IPS DF 6.9 (cell line): Measurements from ENCODE around the gene HEG1.

ENCODE experiments used
- DNase-seq: peaks from one replicate; pipeline ENCODE4 v3.0.0-alpha.2; 2013; ENCODE audit warnings: low read depth, low spot score
- H3K27ac ChIP-seq: one replicate; pipeline ENCODE4 v1.5.1; 2013; ENCODE audit warnings: low read length, control low read depth
- H3K27me3 ChIP-seq: 2 replicates; pipeline ENCODE4 v1.6.1; 2013; ENCODE audit warnings: mild to moderate bottlenecking, low read length; ENCODE audit not compliant: control insufficient read depth, insufficient read depth
- H3K36me3 ChIP-seq: 2 replicates; pipeline ENCODE4 v1.6.1; 2013; ENCODE audit warnings: low read length; ENCODE audit not compliant: control insufficient read depth, insufficient read depth
- H3K4me1 ChIP-seq: 2 replicates; pipeline ENCODE4 v1.6.1; 2013; ENCODE audit warnings: low read length; ENCODE audit not compliant: control insufficient read depth, insufficient read depth
- H3K4me3 ChIP-seq: 2 replicates; pipeline ENCODE4 v1.5.1; 2013; ENCODE audit warnings: mild to moderate bottlenecking, low read length
- H3K9me3 ChIP-seq: 2 replicates; pipeline ENCODE4 v1.6.1; 2013; ENCODE audit warnings: low read length, inconsistent platforms; ENCODE audit not compliant: control insufficient read depth, insufficient read depth
- WGBS: extraction: QIAGEN DNeasy Blood & Tissue Kit; methylation state at CpG from one replicate; pipeline ENCODE4 v1.1.7; 2013; ENCODE audit warnings: mixed read lengths, missing lambda C conversion rate; ENCODE audit not compliant: insufficient read length, insufficient coverage; 5-methylcytosine and 5-hydroxymethylcytosine counted together

HEG1 gene

DNA sequence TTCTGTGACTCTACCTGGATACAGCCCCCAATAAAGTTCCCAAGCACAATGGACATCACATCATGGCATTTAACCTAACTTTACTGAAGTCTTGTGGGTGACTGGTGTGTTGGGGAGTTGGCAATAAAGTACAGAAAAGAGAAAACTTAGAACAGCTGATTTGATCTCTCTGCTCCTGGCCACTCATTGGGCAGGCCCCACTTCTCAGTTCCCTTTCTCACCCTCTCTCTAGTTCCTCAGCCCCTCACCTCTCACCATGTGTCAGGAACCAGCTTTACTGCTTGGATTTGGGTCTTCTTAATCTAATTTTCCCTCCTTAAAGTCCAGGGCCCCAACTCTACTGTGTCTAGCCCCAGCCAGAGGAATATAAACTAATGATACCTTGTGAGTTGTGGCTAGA, 120.5 kb downstream of the HEG1 start:
- H3K4me1 ChIP-seq: no peaks in the 10 kb centered on the region
- H3K27ac ChIP-seq: no peak overlapping the region
- H3K27me3 ChIP-seq: no peaks in the 10 kb centered on the region
- H3K4me3 ChIP-seq: no peak overlapping the region
- H3K36me3 ChIP-seq: no peaks in the 10 kb centered on the region
- DNase-seq: no peak
- no peaks in the 10 kb centered on the region for H3K9me3 ChIP-seq

DNA sequence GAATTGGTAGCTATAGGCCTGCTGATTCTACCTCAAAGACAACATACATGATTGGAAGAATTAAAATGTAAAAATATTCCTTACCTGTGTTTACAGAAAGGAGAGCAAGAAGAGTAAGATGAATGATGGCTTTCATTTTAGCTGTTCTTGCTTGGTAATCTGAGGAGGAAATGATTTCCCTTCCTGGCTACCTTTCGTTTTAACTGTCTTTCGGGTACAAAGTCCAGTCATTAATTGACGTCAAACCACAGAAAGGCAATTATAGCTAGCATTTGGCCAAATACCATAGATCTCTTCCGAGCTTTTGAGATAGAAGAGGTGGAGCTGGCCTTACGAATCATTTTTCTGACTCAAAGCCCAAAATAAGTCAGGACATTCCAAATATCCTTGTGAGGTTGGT, 121.2 kb downstream of the HEG1 start, which contains the start of gene MUC13:
TSS of gene MUC13 (minus strand) at position 175 of the 400 bp plus-strand sequence. CDS start at position 136, 39 bp downstream.
- Histone ChIP-seq H3K9me3 (no peaks in the 10 kb centered on the region), H3K4me1 (no peaks in the 10 kb centered on the region), H3K27me3 (no peaks in the 10 kb centered on the region), H3K27ac (no peak within 1 kb of the TSS), H3K4me3 (no peak within 1 kb of the TSS), H3K36me3 (no peaks in the 10 kb centered on the region)
- WGBS: no CpG with 5 or more reads among the region's 5 CpGs
- DNase-seq: no peak

DNA sequence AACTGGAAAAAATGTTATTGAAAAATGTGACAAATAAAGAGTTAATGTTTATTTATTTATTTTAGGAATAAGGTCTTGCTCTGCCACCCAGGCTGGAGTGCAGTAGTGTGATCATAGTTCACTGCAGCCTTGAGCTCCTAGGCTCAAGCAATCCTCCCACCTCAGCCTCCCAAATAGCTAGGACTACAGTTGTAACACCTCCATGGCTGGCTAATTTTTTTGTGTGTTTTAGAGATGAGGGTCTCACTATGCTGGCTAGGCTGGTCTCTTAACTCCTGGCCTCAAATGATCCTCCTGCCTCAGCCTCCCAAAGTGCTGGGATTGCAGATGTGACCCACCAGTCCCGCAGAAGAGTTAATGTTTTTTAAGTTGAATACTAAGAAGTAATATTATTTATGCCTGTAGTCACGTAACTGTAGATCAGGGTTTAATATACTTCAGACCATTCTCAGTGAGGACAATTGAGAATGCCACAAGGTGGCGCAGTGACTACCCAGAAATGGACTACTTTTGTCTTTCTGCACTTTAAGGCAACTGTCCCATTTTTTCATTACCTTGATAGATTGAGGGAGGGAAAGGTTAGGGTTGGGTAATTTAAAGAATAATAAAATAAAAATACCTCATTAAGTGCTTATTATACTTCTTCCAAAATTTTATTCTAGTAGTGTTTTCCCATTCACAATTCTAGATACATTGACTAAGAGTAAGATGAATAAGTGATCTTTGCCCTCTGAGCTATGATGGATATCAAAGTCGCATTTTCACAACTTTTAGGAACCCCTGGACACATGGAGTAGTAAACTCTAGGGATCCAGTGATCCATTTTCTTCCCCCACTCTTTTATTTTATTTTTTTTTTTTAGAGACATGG, 127.2 kb downstream of the HEG1 start:
- DNase-seq: peak; percentile 37
- Histone ChIP-seq H3K27ac (no peak overlapping the region), H3K4me3 (no peak overlapping the region), H3K9me3 (no peaks in the 10 kb centered on the region), H3K27me3 (no peaks in the 10 kb centered on the region), H3K36me3 (no peaks in the 10 kb centered on the region), H3K4me1 (no peaks in the 10 kb centered on the region)
- WGBS: no CpG with 5 or more reads among the region's 4 CpGs

DNA sequence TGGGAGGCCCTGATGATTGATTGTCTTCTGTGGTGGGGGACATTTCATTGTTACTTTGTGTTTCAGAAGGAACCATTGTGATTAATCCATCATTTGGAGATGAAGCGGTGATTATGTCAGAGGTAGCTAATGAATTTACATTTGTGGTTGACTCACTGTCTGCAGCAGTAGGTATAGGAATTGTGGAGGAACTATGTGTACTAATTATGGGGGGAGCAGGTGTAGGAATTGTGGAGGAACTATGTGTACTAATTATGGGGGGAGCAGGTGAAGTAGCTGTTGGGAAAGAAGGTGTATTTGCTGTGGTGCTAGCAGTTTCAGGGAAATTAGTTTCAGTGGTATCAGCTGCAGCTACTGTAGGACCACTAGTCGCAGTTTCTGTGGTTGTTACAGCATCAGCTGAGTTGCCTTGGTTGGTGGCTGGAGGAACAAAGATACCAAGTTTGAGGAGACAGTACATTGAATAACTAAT, 128.2 kb downstream of the HEG1 start:
- WGBS: no CpG with 5 or more reads among the region's 2 CpGs

DNA sequence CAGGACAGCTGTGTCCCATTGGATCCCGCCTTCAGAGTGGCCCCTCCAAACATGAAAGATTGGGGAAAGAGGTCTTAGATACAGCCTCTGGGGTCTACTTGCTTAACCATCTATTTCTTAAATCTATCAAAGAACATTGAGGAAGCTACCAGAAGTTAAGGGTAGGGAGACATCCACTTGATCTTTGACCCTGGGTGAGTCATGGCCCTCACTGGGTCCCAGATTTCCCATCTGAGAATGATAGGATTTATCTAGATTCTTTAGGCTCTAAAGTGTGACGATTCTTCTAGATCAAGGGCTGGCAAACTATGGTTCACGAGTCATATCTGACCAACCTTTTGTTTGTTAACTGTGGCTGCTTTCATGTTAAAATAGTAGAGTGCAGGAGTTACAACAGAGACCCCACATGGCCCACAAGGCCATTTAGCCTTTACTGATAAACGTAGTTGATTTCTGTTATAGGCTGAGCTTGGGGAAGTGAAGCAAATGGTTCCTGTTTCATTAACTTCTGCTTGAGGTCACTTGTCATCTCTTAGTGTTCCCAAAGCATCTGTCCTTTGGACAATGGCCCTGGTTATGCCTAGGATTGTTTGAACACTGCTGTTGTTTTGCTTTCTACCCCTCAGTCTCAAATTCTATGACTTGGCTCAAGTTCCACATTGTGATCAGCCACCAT, 129.2 kb downstream of the HEG1 start:
- no CpG with 5 or more reads among the region's 4 CpGs for WGBS
- Histone ChIP-seq H3K27ac (no peak overlapping the region), H3K4me1 (no peaks in the 10 kb centered on the region), H3K9me3 (no peaks in the 10 kb centered on the region), H3K27me3 (no peaks in the 10 kb centered on the region), H3K4me3 (no peak overlapping the region), H3K36me3 (no peaks in the 10 kb centered on the region)
- DNase-seq: no peak

More for the DNA sequence above, 128.2 kb downstream of the HEG1 start:
- Histone ChIP-seq H3K4me1 (no peaks in the 10 kb centered on the region), H3K4me3 (no peak overlapping the region), H3K27ac (no peak overlapping the region), H3K27me3 (no peaks in the 10 kb centered on the region), H3K9me3 (no peaks in the 10 kb centered on the region), H3K36me3 (no peaks in the 10 kb centered on the region)
- no peak for DNase-seq

DNA sequence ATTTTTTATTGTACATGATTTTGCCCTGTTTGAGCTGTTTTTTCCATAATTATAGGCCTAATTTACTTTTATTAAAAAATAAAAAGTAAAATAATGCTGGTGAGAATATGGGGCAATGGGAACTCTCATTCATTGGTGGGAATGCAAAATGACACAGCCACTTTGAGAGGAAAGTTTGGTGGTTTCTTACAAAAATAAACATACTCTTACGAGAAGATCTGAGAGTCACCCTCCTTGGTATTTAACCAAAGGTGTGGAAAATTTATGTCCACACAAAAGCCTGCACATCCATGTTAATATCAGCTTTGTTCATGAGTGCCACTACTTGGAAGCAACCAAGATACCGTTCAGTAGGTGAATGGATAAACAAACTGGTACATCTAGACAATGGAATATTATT, 131.1 kb downstream of the HEG1 start:
- Histone ChIP-seq H3K4me1 (no peaks in the 10 kb centered on the region), H3K4me3 (no peak overlapping the region), H3K9me3 (no peaks in the 10 kb centered on the region), H3K27me3 (no peaks in the 10 kb centered on the region), H3K27ac (no peak overlapping the region), H3K36me3 (no peaks in the 10 kb centered on the region)
- no CpG with 5 or more reads among the region's 2 CpGs for WGBS
- DNase-seq: no peak

GRCh38 chr3:124923833-124924232, 132.0 kb downstream of the HEG1 start:
- H3K9me3 ChIP-seq: no peaks in the 10 kb centered on the region
- H3K4me3 ChIP-seq: no peak overlapping the region
- H3K36me3 ChIP-seq: no peaks in the 10 kb centered on the region
- no peak overlapping the region for H3K27ac ChIP-seq
- H3K27me3 ChIP-seq: no peaks in the 10 kb centered on the region
- DNase-seq: no peak
- no peaks in the 10 kb centered on the region for H3K4me1 ChIP-seq

- Histone ChIP-seq H3K27ac (no peak overlapping the region), H3K27me3 (no peaks in the 10 kb centered on the region), H3K36me3 (no peaks in the 10 kb centered on the region), H3K4me3 (no peak overlapping the region), H3K4me1 (no peaks in the 10 kb centered on the region), H3K9me3 (no peaks in the 10 kb centered on the region)
- WGBS: no CpG with 5 or more reads among the region's 5 CpGs
- no peak for DNase-seq
Observed at GRCh38 chr3:124920718-124921117, 135.1 kb downstream of the HEG1 start.

DNA sequence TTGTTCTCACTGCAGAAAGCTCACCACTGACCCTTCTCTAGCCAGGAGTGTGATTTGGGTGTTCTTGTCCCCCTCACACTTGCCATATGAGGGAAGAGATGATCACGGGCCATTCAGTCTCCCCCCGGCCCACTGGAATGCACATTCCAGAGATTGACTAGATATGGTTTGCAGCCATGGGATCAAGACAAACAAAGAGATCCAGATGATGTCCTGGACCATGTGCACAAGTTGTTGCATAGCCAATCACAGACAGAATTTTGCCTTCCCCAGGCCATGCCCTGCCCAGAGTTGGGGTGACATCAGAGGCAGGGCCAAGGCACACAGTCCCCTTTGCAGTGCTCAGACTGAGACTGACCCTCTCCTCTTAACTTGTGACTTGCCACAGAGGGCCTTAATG, 136.0 kb downstream of the HEG1 start:
- H3K9me3 ChIP-seq: no peaks in the 10 kb centered on the region
- H3K4me3 ChIP-seq: no peak overlapping the region
- no CpG with 5 or more reads among the region's 2 CpGs for WGBS
- H3K27ac ChIP-seq: no peak overlapping the region
- no peaks in the 10 kb centered on the region for H3K27me3 ChIP-seq
- H3K36me3 ChIP-seq: no peaks in the 10 kb centered on the region
- DNase-seq: no peak
- H3K4me1 ChIP-seq: no peaks in the 10 kb centered on the region

DNA sequence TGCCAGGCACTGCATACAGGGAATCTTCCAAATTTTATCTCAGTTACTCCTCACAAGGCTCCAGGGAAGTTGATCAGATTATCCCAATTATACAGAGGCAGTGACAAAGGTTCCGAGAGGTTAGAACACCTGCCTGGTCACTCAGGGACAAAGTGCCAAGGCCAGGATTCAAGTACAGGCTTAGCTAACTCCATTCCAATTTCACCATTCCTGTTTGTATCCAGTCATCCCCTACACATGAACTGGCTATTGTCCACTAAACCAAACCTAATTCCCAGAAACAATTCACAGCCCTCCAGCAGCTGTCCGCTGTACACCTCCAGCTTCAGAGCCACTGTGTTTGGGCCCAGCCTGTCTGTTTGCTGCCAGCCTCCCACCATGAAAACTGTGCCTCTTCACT, 137.3 kb downstream of the HEG1 start:
- WGBS: no CpG with 5 or more reads among the region's 2 CpGs
- Histone ChIP-seq H3K27me3 (no peaks in the 10 kb centered on the region), H3K9me3 (no peaks in the 10 kb centered on the region), H3K4me3 (no peak overlapping the region), H3K36me3 (no peaks in the 10 kb centered on the region), H3K4me1 (no peaks in the 10 kb centered on the region), H3K27ac (no peak overlapping the region)
- no peak for DNase-seq
